Activated CD8-positive, alpha-beta T cell treated with anti-CD3 and anti-CD28 coated beads for 36 hours (primary cell): ENCODE data around the gene GIT2. TPM values are rescaled to one million over a fixed set of nuclear protein-coding genes. Genes with fewer than 3 reads are reported as not detected.

ENCODE experiments used
- ATAC-seq: fragments of 200-7000 bp; cut with Tn5 transposase; one replicate; pipeline ENCODE4 v1.10.0; 2021; ENCODE audit warnings: mild to moderate bottlenecking, moderate library complexity
- CTCF ChIA-PET: fragments of 350-600 bp; sonication (Branson Sonifier 250); formaldehyde crosslinking; loops from one replicate; lab custom pipeline; 2021; ENCODE audit warnings: antibody characterized with exemption; lab: Charles Lee
- POLR2A ChIA-PET: fragments of 350-600 bp; sonication (Branson Sonifier 250); formaldehyde crosslinking; loops from one replicate; lab custom pipeline; 2021; ENCODE audit warnings: antibody characterized with exemption; lab: Charles Lee
- DNase-seq: peaks from one replicate; pipeline ENCODE4 v3.0.0-alpha.2; 2020
- H3K27ac Mint-ChIP-seq: one replicate; pipeline ENCODE4 v1.8.0; 2021; ENCODE audit warnings: mild to moderate bottlenecking, mixed read lengths
- H3K27me3 Mint-ChIP-seq: one replicate; pipeline ENCODE4 v1.8.0; 2021; ENCODE audit warnings: mixed read lengths
- H3K36me3 Mint-ChIP-seq: one replicate; pipeline ENCODE4 v1.8.0; 2021; ENCODE audit warnings: low read depth, mixed read lengths
- H3K4me1 Mint-ChIP-seq: one replicate; pipeline ENCODE4 v1.8.0; 2021; ENCODE audit warnings: low read depth, mixed read lengths
- H3K4me3 Mint-ChIP-seq: one replicate; pipeline ENCODE4 v1.8.0; 2021; ENCODE audit warnings: mild to moderate bottlenecking, moderate library complexity, mixed read lengths
- H3K9me3 Mint-ChIP-seq: one replicate; pipeline ENCODE4 v1.8.0; 2021; ENCODE audit warnings: mixed read lengths
- intact Hi-C: fragments of 100-400 bp; cut with micrococcal nuclease; formaldehyde crosslinking; loops from one replicate; pipeline ENCODE4 v1.10.0; 2022
- total RNA-seq, 2 experiments: library from RNA; stranded (reverse); gene quantifications; one replicate each; pipeline ENCODE4 v1.2.3, GENCODE V29; 2021
- TF ChIP-seq, protein P1 (sequence below): fragments of 200-600 bp; IDR thresholded peaks from one replicate; pipeline ENCODE4 v1.8.0; 2022; ENCODE audit warnings: antibody characterized with exemption, mild to moderate bottlenecking

Gene GIT2
- total RNA-seq, 2 experiments from 2014 or later = 49.2 to 49.6 TPM

DNA sequence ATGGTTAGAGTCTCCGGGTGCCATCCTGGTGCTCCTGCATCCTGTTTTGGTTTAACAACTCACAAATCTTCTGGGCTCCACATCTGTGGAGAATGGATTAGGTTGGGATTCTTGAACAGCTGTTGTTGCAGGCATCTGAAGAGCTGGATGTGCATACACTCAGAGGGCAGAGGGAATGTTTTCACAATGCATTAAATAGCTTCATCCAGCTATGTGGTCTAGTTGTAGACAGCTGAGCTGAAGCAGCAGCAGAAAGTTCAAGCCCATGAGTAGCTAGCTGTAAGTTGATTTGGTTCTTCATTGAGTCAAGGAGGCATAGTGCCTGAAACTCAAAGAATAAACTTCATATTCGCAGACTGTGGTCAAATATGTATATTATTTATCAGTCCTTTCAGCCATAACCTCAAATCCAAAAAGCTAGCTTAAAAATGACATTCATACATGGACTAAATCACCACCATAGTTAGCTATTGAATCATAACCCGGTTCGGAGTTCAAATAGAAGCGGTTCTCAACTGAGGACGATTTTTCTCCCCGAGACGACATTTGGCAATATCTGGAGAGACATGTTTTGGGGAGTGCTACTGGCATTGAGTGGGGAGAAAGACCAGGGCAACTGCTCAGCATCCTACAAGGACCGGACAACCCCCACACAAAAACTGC lies 2.2 kb upstream of the GIT2 start:
- intact Hi-C loops = no loop called here
- Mint-ChIP-seq H3K4me3 (peak overlapping the region; percentile 82), H3K27me3 (no peaks in the 10 kb centered on the region), H3K9me3 (no peaks in the 10 kb centered on the region), H3K27ac (peak overlapping the region; percentile 96), H3K4me1 (peaks cover 51% of the 10 kb centered on the region), H3K36me3 (peaks cover 5% of the 10 kb centered on the region)
- DNase-seq (no peak), ATAC-seq (no peak)
- TF ChIP-seq, protein P1, sequence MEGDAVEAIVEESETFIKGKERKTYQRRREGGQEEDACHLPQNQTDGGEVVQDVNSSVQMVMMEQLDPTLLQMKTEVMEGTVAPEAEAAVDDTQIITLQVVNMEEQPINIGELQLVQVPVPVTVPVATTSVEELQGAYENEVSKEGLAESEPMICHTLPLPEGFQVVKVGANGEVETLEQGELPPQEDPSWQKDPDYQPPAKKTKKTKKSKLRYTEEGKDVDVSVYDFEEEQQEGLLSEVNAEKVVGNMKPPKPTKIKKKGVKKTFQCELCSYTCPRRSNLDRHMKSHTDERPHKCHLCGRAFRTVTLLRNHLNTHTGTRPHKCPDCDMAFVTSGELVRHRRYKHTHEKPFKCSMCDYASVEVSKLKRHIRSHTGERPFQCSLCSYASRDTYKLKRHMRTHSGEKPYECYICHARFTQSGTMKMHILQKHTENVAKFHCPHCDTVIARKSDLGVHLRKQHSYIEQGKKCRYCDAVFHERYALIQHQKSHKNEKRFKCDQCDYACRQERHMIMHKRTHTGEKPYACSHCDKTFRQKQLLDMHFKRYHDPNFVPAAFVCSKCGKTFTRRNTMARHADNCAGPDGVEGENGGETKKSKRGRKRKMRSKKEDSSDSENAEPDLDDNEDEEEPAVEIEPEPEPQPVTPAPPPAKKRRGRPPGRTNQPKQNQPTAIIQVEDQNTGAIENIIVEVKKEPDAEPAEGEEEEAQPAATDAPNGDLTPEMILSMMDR = no peak
- ChIA-PET POLR2A (interaction anchor here (0.5 to 3.5 kb wide), 5 partner anchors 10 to 112 kb away, joined by 3 to 20 read pairs (median 3); no protein-coding TSS in a partner anchor), CTCF (interaction anchor here (0.7 to 1.2 kb wide), 4 partner anchors 18 to 31 kb away, joined by 3 to 4 read pairs (median 3); no protein-coding TSS in a partner anchor)

DNA sequence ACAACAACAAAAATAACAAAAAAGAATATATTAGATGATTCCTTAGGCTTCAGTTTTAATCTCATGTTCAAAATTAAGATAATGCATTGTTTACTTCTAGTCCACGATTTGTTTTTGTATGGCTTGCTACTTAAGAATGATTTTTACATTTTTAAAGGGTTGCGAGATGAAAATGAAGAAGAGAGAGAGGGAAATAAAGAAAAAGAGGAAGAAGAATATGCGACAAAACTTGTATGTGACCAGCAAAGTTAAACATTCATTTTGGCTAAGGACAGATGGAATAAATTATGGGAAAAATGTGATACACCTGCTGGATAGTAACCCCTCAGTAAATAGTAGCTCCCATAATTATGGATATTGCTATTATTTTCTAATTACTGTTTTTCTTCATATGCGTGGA lies 1.2 kb upstream of the GIT2 start:
- peaks cover 3% of the 10 kb centered on the region for H3K36me3 Mint-ChIP-seq
- H3K27me3 Mint-ChIP-seq = no peaks in the 10 kb centered on the region
- TF ChIP-seq, protein P1 = no peak
- intact Hi-C loops = no loop called here
- no peak for DNase-seq
- no peak for ATAC-seq
- ChIA-PET CTCF (interaction anchor here (1.1 kb wide), 1 partner anchor 23 kb away, joined by 3 read pairs; no protein-coding TSS in a partner anchor), POLR2A (interaction anchor here (1.1 to 4.5 kb wide), 2 partner anchors 9 to 15 kb away, joined by 3 to 16 read pairs; no protein-coding TSS in a partner anchor)
- H3K9me3 Mint-ChIP-seq = no peaks in the 10 kb centered on the region
- H3K27ac Mint-ChIP-seq = peak overlapping the region; percentile 74
- peak overlapping the region; percentile 38 for H3K4me3 Mint-ChIP-seq
- peaks cover 52% of the 10 kb centered on the region for H3K4me1 Mint-ChIP-seq

DNA sequence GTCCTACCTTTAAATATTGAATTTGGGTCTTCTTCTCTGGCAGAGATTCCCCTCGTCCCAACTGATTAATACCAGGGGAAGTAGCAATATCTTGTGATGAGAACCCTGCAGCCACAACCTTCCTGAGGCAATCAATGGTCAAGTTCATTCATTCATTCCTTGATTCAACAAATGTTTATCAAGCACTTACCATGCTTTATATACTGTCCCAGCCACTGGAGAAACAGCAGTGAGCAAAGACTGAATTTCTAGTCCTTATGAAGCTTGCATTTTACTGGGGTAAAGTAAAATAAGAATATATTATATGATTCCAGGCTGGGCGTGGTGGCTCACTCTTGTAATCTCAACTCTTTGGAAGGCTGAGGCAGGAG lies 300 bp upstream of the GIT2 start:
- peak overlapping the region; percentile 89 for H3K4me3 Mint-ChIP-seq
- ChIA-PET CTCF (no interaction called here), POLR2A (interaction anchor here (3.2 to 4.5 kb wide), 2 partner anchors 7 to 14 kb away, joined by 16 read pairs; no protein-coding TSS in a partner anchor)
- ATAC-seq (no peak), DNase-seq (no peak)
- H3K9me3 Mint-ChIP-seq = no peaks in the 10 kb centered on the region
- no peaks in the 10 kb centered on the region for H3K27me3 Mint-ChIP-seq
- intact Hi-C loops = no loop called here
- H3K27ac Mint-ChIP-seq = peak overlapping the region; percentile 89
- TF ChIP-seq, protein P1 = no peak
- peaks cover 6% of the 10 kb centered on the region for H3K36me3 Mint-ChIP-seq
- peaks cover 53% of the 10 kb centered on the region for H3K4me1 Mint-ChIP-seq

DNA sequence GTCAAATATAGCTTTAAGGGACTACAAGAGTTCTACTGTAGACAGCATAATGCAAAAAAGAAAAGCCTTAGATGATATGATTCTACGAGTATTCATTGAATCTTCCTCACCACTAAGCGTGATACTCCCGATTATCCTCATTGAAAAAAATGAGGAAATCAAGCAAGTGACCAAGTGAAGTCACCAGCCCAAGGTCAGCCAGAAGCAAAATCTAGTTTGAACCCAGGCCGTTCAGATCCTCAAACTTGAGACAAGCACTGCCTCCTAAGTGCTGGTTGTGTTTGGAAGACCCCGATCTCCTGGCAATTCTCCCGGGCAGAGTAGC lies 845 bp downstream of the GIT2 start:
- H3K27me3 Mint-ChIP-seq = no peaks in the 10 kb centered on the region
- peaks cover 57% of the 10 kb centered on the region for H3K4me1 Mint-ChIP-seq
- H3K4me3 Mint-ChIP-seq = peak overlapping the region; percentile 89
- ChIA-PET CTCF (interaction anchor here (0.9 to 2.8 kb wide), 3 partner anchors 8 to 436 kb away, joined by 3 to 11 read pairs (median 3); no protein-coding TSS in a partner anchor), POLR2A (interaction anchor here (0.8 to 4.5 kb wide), 4 partner anchors 9 to 13 kb away, joined by 4 to 16 read pairs (median 10); no protein-coding TSS in a partner anchor)
- intact Hi-C loops = no loop called here
- peaks cover 14% of the 10 kb centered on the region for H3K36me3 Mint-ChIP-seq
- no peak for ATAC-seq
- TF ChIP-seq, protein P1 = no peak
- no peak for DNase-seq
- H3K9me3 Mint-ChIP-seq = no peaks in the 10 kb centered on the region
- peak overlapping the region; percentile 93 for H3K27ac Mint-ChIP-seq
